Measurements from ENCODE around the gene MAPK12.
A peak's percentile ranks its signal among the peaks of the same experiment; 100 is the strongest.
"Not testable (repeated sequence)": the region's sequence is repeated elsewhere in the genome, so short reads cannot be mapped to it uniquely, and the experiment has no call there.

Gene MAPK12

GRCh38 chr22:50281957-50282356 is 20.5 kb upstream of the MAPK12 start:
- no peak for DNase-seq (ENCODE audit: low read depth)

GRCh38 chr22:50281384-50281760 is 19.9 kb upstream of the MAPK12 start:
- DNase-seq (ENCODE audit: low read depth): no peak

- no peak for DNase-seq (ENCODE audit: low read depth)
Observed at GRCh38 chr22:50280708-50281383, 19.4 kb upstream of the MAPK12 start.

- no peak for DNase-seq (ENCODE audit: low read depth)
Observed at GRCh38 chr22:50280022-50280707, 18.7 kb upstream of the MAPK12 start.

GRCh38 chr22:50278956-50279619 is 17.6 kb upstream of the MAPK12 start:
- DNase-seq (ENCODE audit: low read depth): no peak

- DNase-seq (ENCODE audit: low read depth): no peak
Observed at GRCh38 chr22:50278461-50278860, 17.0 kb upstream of the MAPK12 start.

GRCh38 chr22:50277761-50278160 is 16.3 kb upstream of the MAPK12 start:
- DNase-seq (ENCODE audit: low read depth): no peak

- DNase-seq (ENCODE audit: low read depth): peak; percentile 9
Observed at GRCh38 chr22:50276143-50276542, 14.7 kb upstream of the MAPK12 start.

- DNase-seq (ENCODE audit: low read depth): no peak
Observed at GRCh38 chr22:50275181-50276055, 13.9 kb upstream of the MAPK12 start.

GRCh38 chr22:50274771-50275170 is 13.3 kb upstream of the MAPK12 start:
- no peak for DNase-seq (ENCODE audit: low read depth)

- DNase-seq (ENCODE audit: low read depth): no peak
Observed at GRCh38 chr22:50274311-50274710, 12.8 kb upstream of the MAPK12 start.

GRCh38 chr22:50273781-50274180 is 12.3 kb upstream of the MAPK12 start:
- DNase-seq (ENCODE audit: low read depth): not testable (repeated sequence)

GRCh38 chr22:50273352-50273751 is 11.9 kb upstream of the MAPK12 start:
- DNase-seq (ENCODE audit: low read depth): not testable (repeated sequence)

GRCh38 chr22:50272044-50272802 is 10.7 kb upstream of the MAPK12 start:
- no peak for DNase-seq (ENCODE audit: low read depth)

GRCh38 chr22:50271519-50271970 is 10.1 kb upstream of the MAPK12 start:
- peak; percentile 57 for DNase-seq (ENCODE audit: low read depth)

GRCh38 chr22:50270666-50271394 is 9.3 kb upstream of the MAPK12 start:
- DNase-seq (ENCODE audit: low read depth): peak; percentile 46

GRCh38 chr22:50269970-50270665 is 8.6 kb upstream of the MAPK12 start, which contains the start of gene MAPK11:
MAPK11 (minus strand) TSS chr22:50270380; CDS start chr22:50270292, 88 bp downstream.
- peak; percentile 64 for DNase-seq (ENCODE audit: low read depth)

GRCh38 chr22:50269573-50269969 is 8.1 kb upstream of the MAPK12 start:
- DNase-seq (ENCODE audit: low read depth): no peak

- no peak for DNase-seq (ENCODE audit: low read depth)
Observed at GRCh38 chr22:50268655-50269113, 7.2 kb upstream of the MAPK12 start.
